Psoas muscle (tissue), 8 donors: ENCODE results near the gene DTNB. TPM values are rescaled to one million over a fixed set of nuclear protein-coding genes. Genes with fewer than 3 reads are reported as not detected.

Experiments
- ATAC-seq, 4 donors: fragments of 200-7000 bp; cut with Tn5 transposase; one replicate each; pipeline ENCODE4 v1.9.1; 2020; ENCODE audit warnings: moderate library complexity in 3 of 4, mild to moderate bottlenecking in 2 of 4
- DNase-seq, 2 donors: peaks; one replicate each; pipeline ENCODE4 v3.0.0-alpha.2; 2020
- H3K27ac ChIP-seq: fragments of 200-600 bp; one replicate; pipeline ENCODE4 v1.8.0; 2022
- H3K27me3 ChIP-seq, 3 donors: fragments of 200-600 bp in 1 of 3; one replicate each; pipeline versions ENCODE4 v1.6.1 to v1.8.0; 2013 to 2022; ENCODE audit warnings: low read length in 2 of 3, mild to moderate bottlenecking in 2 of 3, moderate library complexity in 1 of 3; ENCODE audit not compliant: insufficient read depth in 3 of 3
- H3K36me3 ChIP-seq, 2 donors: fragments of 200-600 bp in 1 of 2; one replicate each; pipeline versions ENCODE4 v1.6.1 to v1.8.0; 2013 to 2022; ENCODE audit warnings: low read depth in 1 of 2, mild to moderate bottlenecking in 1 of 2, moderate library complexity in 1 of 2; ENCODE audit not compliant: insufficient read depth in 1 of 2
- H3K4me1 ChIP-seq: fragments of 200-600 bp; one replicate; pipeline ENCODE4 v1.8.0; 2022
- H3K4me3 ChIP-seq: fragments of 200-600 bp; one replicate; pipeline ENCODE4 v1.8.0; 2022; ENCODE audit warnings: mild to moderate bottlenecking
- H3K9me3 ChIP-seq: fragments of 200-600 bp; one replicate; pipeline ENCODE4 v1.8.0; 2022
- WGBS, 3 donors: extraction: QIAGEN DNeasy Blood & Tissue Kit; methylation state at CpG; one replicate each; pipeline versions ENCODE4 v1.1.6 to v1.1.7; 2013; 5-methylcytosine and 5-hydroxymethylcytosine counted together
- intact Hi-C, 2 donors: fragments of 100-400 bp; cut with DNase I; formaldehyde crosslinking; loops; one replicate each; pipeline versions ENCODE4 v1.11.0 to v1.14.2; 2022
- polyA plus RNA-seq, 3 donors: library from polyadenylated mRNA; stranded (reverse); fragments of 200-250 nt; gene quantifications; one replicate each; pipeline ENCODE4 v1.2.3, GENCODE V29; 2013
- total RNA-seq, 4 donors: library from RNA; stranded (reverse); fragmentation: NEBNext Ultra II Directional in 2 of 4; extraction: Animal tissue kit (Norgen Biotek cat#: 25700) in 2 of 4; gene quantifications; one replicate each; pipeline versions ENCODE4 v1.2.1 to v1.2.4, GENCODE V29; 2021 to 2023
- TF ChIP-seq, protein P1 (sequence below): fragments of 200-600 bp; IDR thresholded peaks from one replicate; pipeline ENCODE4 v1.8.0; 2022; ENCODE audit warnings: antibody characterized with exemption
- donor health status: healthy with polysubstance abuse.
- donor health status: DM: no; HTN: no; CAD: no; lungs with moderate emphysema.
- donor health status: Bipolar disorder and iron deficiency.
- donor health status: healthy.
- donor health status: DM: yes; HTN: yes; CAD: no.
- donor health status: DM: no; HTN: no; CAD: no.
- donor health status: DM: no; HTN: no; CAD: no.
- donor health status: DM: yes; HTN: yes; CAD: no.

DTNB gene
- total and polyA plus RNA-seq, 7 donors = 2.3 to 6.3 (median 4.2) TPM

DNA sequence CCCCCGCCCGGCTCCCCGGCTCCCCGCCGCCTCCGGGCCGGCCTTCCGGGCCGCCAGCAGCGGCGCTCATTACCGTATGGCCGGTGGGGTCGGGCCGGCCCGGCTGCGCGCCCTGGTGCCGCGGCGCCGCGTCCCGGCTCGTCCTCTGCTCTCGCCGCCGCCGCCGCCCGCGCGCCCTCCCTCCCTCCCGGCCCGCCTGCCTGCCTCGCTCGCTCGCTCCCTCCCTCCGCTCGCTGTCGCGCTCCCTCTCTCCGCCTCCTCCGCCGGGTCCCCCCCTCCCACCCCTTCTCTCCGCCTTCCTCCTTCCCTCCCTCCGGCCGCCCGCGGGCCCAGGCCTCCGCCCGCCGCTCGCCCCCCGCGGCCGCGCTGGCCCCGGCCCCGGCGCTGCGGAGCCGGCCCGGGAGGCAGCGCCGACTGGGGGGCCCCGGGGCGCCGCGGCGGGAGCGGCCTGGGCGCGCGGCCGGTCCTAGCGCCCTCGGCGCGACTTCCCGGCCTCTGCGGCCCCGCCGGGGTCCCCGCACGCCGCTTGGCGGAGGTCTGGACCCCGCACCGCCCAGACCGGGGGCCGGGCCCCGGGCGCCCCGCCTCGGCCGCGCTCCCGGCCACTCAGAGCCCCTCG, 331.5 kb downstream of the DTNB start, which contains the start of gene DNMT3A:
Gene DNMT3A, minus strand, starts transcription at position 173 of the 619 bp plus-strand sequence. CDS start 27,941 bp downstream, outside the sequence.
- H3K27ac ChIP-seq = peak within 1 kb of the TSS; percentile 82
- intact Hi-C loops = loop anchor here (2.0 to 10.0 kb wide), 3 partner anchors 35 to 183 kb away; no protein-coding TSS in a partner anchor

DNA sequence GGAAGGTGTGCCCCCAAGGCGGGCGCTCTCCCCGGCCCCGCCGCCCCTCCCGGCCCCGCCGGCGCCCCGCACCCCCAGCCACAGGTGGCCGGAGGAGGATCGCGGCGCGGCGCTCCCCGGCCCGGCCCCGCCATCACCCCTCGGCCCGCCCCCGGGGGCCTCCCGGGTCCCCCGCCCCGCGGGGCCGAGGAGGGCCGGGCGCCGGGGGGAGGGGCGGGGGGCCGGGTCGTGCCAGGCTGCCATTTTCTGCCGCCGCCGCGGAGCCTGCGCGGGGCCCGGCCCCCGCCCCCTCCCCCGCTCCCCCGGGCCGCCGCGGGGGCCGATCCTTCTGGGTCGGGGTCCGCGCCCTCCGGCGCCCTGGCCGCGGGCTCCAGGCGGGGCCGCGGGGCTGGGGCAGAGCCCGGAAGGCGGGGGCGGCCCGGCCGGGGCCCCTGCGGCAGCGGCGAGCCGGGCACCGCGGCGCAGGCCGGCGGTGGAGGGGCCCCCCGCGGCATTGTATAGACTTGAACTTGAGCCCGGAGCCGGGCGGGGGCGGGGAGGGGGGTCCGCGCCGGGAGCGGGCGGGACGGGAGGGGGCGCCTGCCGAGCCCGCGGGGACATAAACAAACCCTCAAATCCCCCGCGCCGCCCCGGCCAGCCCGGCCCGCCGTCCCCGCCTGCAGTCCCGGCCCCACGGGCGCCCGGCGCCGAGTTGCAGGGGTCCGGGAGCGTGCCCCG, 332.2 kb downstream of the DTNB start:
- ATAC-seq = no peak
- intact Hi-C loops = loop anchor here (5.0 to 10.0 kb wide), 2 partner anchors 36 to 184 kb away; no protein-coding TSS in a partner anchor
- H3K27me3 ChIP-seq = no peaks in the 10 kb centered on the region
- H3K4me3 ChIP-seq = peak overlapping the region; percentile 80
- 0 to 1% (median 0%) methylated on average over 8 to 96 of the region's 104 CpGs for WGBS, 3 donors
- TF ChIP-seq, protein P1, sequence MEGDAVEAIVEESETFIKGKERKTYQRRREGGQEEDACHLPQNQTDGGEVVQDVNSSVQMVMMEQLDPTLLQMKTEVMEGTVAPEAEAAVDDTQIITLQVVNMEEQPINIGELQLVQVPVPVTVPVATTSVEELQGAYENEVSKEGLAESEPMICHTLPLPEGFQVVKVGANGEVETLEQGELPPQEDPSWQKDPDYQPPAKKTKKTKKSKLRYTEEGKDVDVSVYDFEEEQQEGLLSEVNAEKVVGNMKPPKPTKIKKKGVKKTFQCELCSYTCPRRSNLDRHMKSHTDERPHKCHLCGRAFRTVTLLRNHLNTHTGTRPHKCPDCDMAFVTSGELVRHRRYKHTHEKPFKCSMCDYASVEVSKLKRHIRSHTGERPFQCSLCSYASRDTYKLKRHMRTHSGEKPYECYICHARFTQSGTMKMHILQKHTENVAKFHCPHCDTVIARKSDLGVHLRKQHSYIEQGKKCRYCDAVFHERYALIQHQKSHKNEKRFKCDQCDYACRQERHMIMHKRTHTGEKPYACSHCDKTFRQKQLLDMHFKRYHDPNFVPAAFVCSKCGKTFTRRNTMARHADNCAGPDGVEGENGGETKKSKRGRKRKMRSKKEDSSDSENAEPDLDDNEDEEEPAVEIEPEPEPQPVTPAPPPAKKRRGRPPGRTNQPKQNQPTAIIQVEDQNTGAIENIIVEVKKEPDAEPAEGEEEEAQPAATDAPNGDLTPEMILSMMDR = no peak
- no peaks in the 10 kb centered on the region for H3K9me3 ChIP-seq
- no peaks in the 10 kb centered on the region for H3K36me3 ChIP-seq
- H3K4me1 ChIP-seq = peaks cover 41% of the 10 kb centered on the region
- peak in 1 of 2 donors; percentile 65 for DNase-seq
- peak overlapping the region; percentile 82 for H3K27ac ChIP-seq

More for the DNA sequence above, 331.5 kb downstream of the DTNB start, which contains the start of gene DNMT3A:
- 1% methylated on average over 25 to 99 of the region's 100 CpGs for WGBS, 3 donors
- no peaks in the 10 kb centered on the region for H3K9me3 ChIP-seq
- TF ChIP-seq, protein P1 = no peak
- no peaks in the 10 kb centered on the region for H3K36me3 ChIP-seq
- peak within 1 kb of the TSS; percentile 80 for H3K4me3 ChIP-seq
- no peaks in the 10 kb centered on the region for H3K27me3 ChIP-seq
- H3K4me1 ChIP-seq = peaks cover 34% of the 10 kb centered on the region
- ATAC-seq = peak; percentile 15 to 29 (median 20)
- peak; percentile 73 to 86 for DNase-seq

DNA sequence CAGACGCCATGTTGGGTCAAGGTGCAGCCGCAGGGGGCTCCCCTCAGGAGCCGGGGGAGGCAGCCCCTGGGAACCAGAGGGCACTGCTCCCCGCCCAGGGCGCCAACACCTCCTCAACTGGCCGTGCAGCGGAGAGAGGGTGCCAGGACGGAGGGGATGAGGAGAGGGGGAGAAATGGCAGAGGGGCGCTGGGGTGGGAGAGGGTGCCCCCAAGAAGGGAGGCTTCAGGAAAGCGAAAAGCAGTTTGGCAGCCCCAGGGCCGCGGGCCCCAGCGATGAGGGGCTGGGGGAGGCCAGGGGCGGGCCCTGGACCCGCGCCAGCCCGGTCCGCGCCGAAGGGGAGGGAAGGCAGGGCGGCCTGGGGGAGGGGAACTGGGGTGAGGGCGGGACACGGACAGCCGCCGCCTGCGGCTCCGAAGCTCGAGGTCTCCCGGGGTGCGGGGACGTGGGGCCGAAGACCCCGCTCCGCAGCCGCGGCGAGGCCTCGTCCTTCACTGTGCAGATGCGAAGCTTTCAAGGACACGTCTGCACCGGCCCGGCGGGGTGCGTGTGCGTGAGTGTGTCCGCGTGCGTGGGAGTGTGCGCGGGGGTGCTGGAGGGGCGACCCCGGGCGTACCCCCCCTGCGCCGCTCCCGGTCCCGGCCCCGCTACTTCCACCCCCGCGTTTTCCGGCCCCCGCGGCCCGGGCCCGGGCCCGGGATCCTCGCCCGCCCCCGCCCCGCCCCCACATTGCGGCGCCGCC, 333.0 kb downstream of the DTNB start:
- peak; percentile 25 to 38 (median 32) for ATAC-seq
- 3 to 13% (median 3%) methylated on average over 28 to 73 of the region's 73 CpGs for WGBS, 3 donors
- TF ChIP-seq, protein P1 = no peak
- Histone ChIP-seq H3K9me3 (no peaks in the 10 kb centered on the region), H3K4me3 (peak overlapping the region; percentile 80), H3K27ac (peak overlapping the region; percentile 82), H3K27me3 (no peaks in the 10 kb centered on the region), H3K36me3 (no peaks in the 10 kb centered on the region), H3K4me1 (peaks cover 49% of the 10 kb centered on the region)
- intact Hi-C loops = loop anchor here (5.0 to 10.0 kb wide), 2 partner anchors 37 to 184 kb away; no protein-coding TSS in a partner anchor
- peak in 1 of 2 donors; percentile 75 for DNase-seq

DNA sequence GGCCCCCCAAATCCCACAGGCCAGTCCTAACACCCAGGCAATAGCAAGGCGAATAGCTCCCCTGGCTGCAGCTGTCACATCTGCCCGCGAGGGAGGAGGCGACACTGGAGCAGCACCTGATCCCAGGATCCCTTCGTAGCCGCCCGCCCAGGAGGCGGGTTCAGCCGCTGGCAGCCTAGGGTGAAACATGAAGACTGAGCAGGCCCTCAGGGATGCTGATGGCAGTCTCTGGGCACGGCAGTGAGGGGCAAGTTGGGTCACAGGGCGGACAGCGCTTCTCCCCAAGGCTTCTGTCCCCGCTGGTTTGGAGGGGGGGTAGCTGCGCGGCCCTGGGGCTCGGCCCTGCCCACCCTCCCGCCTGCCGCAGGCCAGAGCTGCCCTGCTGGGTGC, 333.6 kb downstream of the DTNB start:
- Histone ChIP-seq H3K4me1 (peaks cover 55% of the 10 kb centered on the region), H3K27ac (peak overlapping the region; percentile 82), H3K36me3 (no peaks in the 10 kb centered on the region), H3K4me3 (peak overlapping the region; percentile 80), H3K9me3 (no peaks in the 10 kb centered on the region), H3K27me3 (no peaks in the 10 kb centered on the region)
- intact Hi-C loops = loop anchor here (2.0 to 10.0 kb wide), 4 partner anchors 37 to 185 kb away; no protein-coding TSS in a partner anchor
- DNase-seq = peak; percentile 67 to 88
- TF ChIP-seq, protein P1 = peak; percentile 22
- peak; percentile 61 to 80 (median 76) for ATAC-seq
- 20 to 34% (median 27%) methylated on average over 17 to 18 of the region's 18 CpGs for WGBS, 3 donors
